ENCODE results near the gene DAB1.

Gene DAB1

GRCh38 chr1:57369889-57370288 lies 54.0 kb downstream of the DAB1 start:
- TF ChIP-seq POLR2AphosphoS5 (IDR thresholded peaks at IDR 0.05; ENCODE audit: low read depth): no peak
- no peak for TF ChIP-seq CTCF (IDR thresholded peaks at IDR 0.05; ENCODE audit: insufficient read depth, low read length)
- no peak for TF ChIP-seq REST (IDR thresholded peaks at IDR 0.05; ENCODE audit: insufficient replicate concordance, low read depth)
- no peak for TF ChIP-seq SPI1 (IDR thresholded peaks at IDR 0.05; ENCODE audit: borderline replicate concordance, low read depth)
- no peak for TF ChIP-seq GABPA (IDR thresholded peaks at IDR 0.05; ENCODE audit: low read depth)
- H3K27me3 ChIP-seq (ENCODE audit: insufficient read depth, poor library complexity, severe bottlenecking): no peaks in the 10 kb centered on the region
- no peak for DNase-seq (ENCODE audit: low read depth in 1 of 2, low spot score in 1 of 2)
- H3K27ac ChIP-seq (replicated peaks): no peak overlapping the region
- H3K4me3 ChIP-seq (replicated peaks; ENCODE audit: insufficient read depth, low read length): no peak overlapping the region

- TF ChIP-seq GABPA (IDR thresholded peaks at IDR 0.05; ENCODE audit: low read depth): no peak
- TF ChIP-seq CTCF (IDR thresholded peaks at IDR 0.05; ENCODE audit: insufficient read depth, low read length): no peak
- TF ChIP-seq REST (IDR thresholded peaks at IDR 0.05; ENCODE audit: insufficient replicate concordance, low read depth): no peak
- TF ChIP-seq SPI1 (IDR thresholded peaks at IDR 0.05; ENCODE audit: borderline replicate concordance, low read depth): no peak
- no peak for TF ChIP-seq POLR2AphosphoS5 (IDR thresholded peaks at IDR 0.05; ENCODE audit: low read depth)
- no peak for DNase-seq (ENCODE audit: low read depth in 1 of 2, low spot score in 1 of 2)
- Histone ChIP-seq H3K27ac (replicated peaks) (no peak overlapping the region), H3K4me3 (replicated peaks; ENCODE audit: insufficient read depth, low read length) (no peak overlapping the region), H3K27me3 (ENCODE audit: insufficient read depth, poor library complexity, severe bottlenecking) (no peaks in the 10 kb centered on the region)
These were observed 55.9 kb downstream of the DAB1 start for GRCh38 chr1:57367945-57368344.

GRCh38 chr1:57363643-57364042 lies 60.2 kb downstream of the DAB1 start:
- Histone ChIP-seq H3K27ac (replicated peaks) (no peak overlapping the region), H3K4me3 (replicated peaks; ENCODE audit: insufficient read depth, low read length) (no peak overlapping the region), H3K27me3 (ENCODE audit: insufficient read depth, poor library complexity, severe bottlenecking) (no peaks in the 10 kb centered on the region)
- DNase-seq (ENCODE audit: low read depth in 1 of 2, low spot score in 1 of 2): no peak
- TF ChIP-seq SPI1 (IDR thresholded peaks at IDR 0.05; ENCODE audit: borderline replicate concordance, low read depth) (no peak), REST (IDR thresholded peaks at IDR 0.05; ENCODE audit: insufficient replicate concordance, low read depth) (no peak), CTCF (IDR thresholded peaks at IDR 0.05; ENCODE audit: insufficient read depth, low read length) (no peak), GABPA (IDR thresholded peaks at IDR 0.05; ENCODE audit: low read depth) (no peak), POLR2AphosphoS5 (IDR thresholded peaks at IDR 0.05; ENCODE audit: low read depth) (no peak)

All from HL-60 (cell line).